HFFc6 (cell line): ENCODE measurements around the gene MFSD2A. TPM values are rescaled to one million over a fixed set of nuclear protein-coding genes. Genes with fewer than 3 reads are reported as not detected.
A peak's percentile ranks its signal among the peaks of the same experiment; 100 is the strongest.
"Not testable (repeated sequence)": the region's sequence is repeated elsewhere in the genome, so short reads cannot be mapped to it uniquely, and the experiment has no call there.

Experiments used
- DNase-seq: peaks from one replicate; pipeline ENCODE4 v3.0.0-alpha.2; 2018
- H3K27ac Mint-ChIP-seq: 2 replicates; pipeline ENCODE4 v1.8.0; 2020; ENCODE audit warnings: mild to moderate bottlenecking, mixed read lengths
- H3K27me3 Mint-ChIP-seq: 2 replicates; pipeline ENCODE4 v1.8.0; 2021; ENCODE audit warnings: mild to moderate bottlenecking, moderate library complexity, mixed read lengths; ENCODE audit not compliant: insufficient read depth
- H3K36me3 Mint-ChIP-seq: 2 replicates; pipeline ENCODE4 v1.8.0; 2021; ENCODE audit warnings: low read depth, mixed read lengths
- H3K4me1 Mint-ChIP-seq: 2 replicates; pipeline ENCODE4 v1.8.0; 2020; ENCODE audit warnings: low read depth, mixed read lengths
- H3K4me3 Mint-ChIP-seq: 2 replicates; pipeline ENCODE4 v1.8.0; 2020; ENCODE audit warnings: mild to moderate bottlenecking, moderate library complexity, mixed read lengths
- H3K9me3 Mint-ChIP-seq: 2 replicates; pipeline ENCODE4 v1.8.0; 2020; ENCODE audit warnings: mild to moderate bottlenecking, mixed read lengths
- CTCF ChIP-seq: fragments of 200-600 bp; sonication (generic); IDR thresholded peaks from 2 replicates; pipeline ENCODE4 v1.5.0; 2021; ENCODE audit warnings: antibody characterized with exemption, mild to moderate bottlenecking
- total RNA-seq, 6 experiments: library from RNA; stranded (reverse); fragmentation: NEBNext Ultra II Directional; extraction: Animal tissue kit (Norgen Biotek cat#: 25700); gene quantifications; 2 replicates in 1 of 6; 3 replicates in 5 of 6; pipeline ENCODE4 v1.2.3, GENCODE V29; 2021

MFSD2A gene
- total RNA-seq, 6 experiments from 2014 or later: 3.2 to 4.8 (median 3.5) TPM

- no peak for TF ChIP-seq CTCF
- no peak overlapping the region for H3K27ac Mint-ChIP-seq
- H3K4me1 Mint-ChIP-seq: peaks cover 6% of the 10 kb centered on the region
- no peaks in the 10 kb centered on the region for H3K9me3 Mint-ChIP-seq
- no peak for DNase-seq
- no peak overlapping the region for H3K4me3 Mint-ChIP-seq
- H3K27me3 Mint-ChIP-seq: peaks cover 2% of the 10 kb centered on the region
- H3K36me3 Mint-ChIP-seq: no peaks in the 10 kb centered on the region
Measured at GRCh38 chr1:40001456-40001855, 46.5 kb downstream of the MFSD2A start.

GRCh38 chr1:40003156-40004093, 48.5 kb downstream of the MFSD2A start:
- Mint-ChIP-seq H3K36me3 (no peaks in the 10 kb centered on the region), H3K4me3 (no peak overlapping the region), H3K9me3 (no peaks in the 10 kb centered on the region), H3K4me1 (peaks cover 6% of the 10 kb centered on the region), H3K27ac (no peak overlapping the region), H3K27me3 (peaks cover 2% of the 10 kb centered on the region)
- DNase-seq: no peak
- TF ChIP-seq CTCF: no peak

DNA sequence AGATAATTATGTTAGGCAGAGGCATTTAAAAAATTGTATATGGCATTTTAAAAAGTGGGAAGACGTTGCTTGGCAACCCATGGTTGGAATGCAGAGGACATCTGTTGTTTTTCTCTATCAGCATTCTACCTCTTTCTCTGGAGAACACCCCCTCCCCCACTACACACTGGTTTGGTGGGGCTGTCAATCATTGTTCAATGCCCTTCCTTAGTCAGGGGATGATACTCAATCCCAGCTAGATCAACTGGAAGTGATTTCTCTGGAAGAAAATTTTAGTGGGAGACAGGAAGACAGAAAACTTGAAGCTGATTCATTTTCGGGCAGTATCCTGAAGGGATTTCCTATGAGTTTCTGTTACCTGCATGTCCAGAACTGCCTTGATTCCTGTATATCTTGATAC, 49.9 kb downstream of the MFSD2A start:
- H3K27me3 Mint-ChIP-seq: peaks cover 2% of the 10 kb centered on the region
- no peak for TF ChIP-seq CTCF
- H3K9me3 Mint-ChIP-seq: no peaks in the 10 kb centered on the region
- no peak overlapping the region for H3K27ac Mint-ChIP-seq
- no peak for DNase-seq
- no peak overlapping the region for H3K4me3 Mint-ChIP-seq
- H3K36me3 Mint-ChIP-seq: no peaks in the 10 kb centered on the region
- H3K4me1 Mint-ChIP-seq: peaks cover 6% of the 10 kb centered on the region

- not testable (repeated sequence) for H3K36me3 Mint-ChIP-seq, H3K4me1 Mint-ChIP-seq, H3K9me3 Mint-ChIP-seq, H3K4me3 Mint-ChIP-seq, DNase-seq, H3K27ac Mint-ChIP-seq, H3K27me3 Mint-ChIP-seq
Measured at GRCh38 chr1:40007481-40008034, 52.6 kb downstream of the MFSD2A start.

DNA sequence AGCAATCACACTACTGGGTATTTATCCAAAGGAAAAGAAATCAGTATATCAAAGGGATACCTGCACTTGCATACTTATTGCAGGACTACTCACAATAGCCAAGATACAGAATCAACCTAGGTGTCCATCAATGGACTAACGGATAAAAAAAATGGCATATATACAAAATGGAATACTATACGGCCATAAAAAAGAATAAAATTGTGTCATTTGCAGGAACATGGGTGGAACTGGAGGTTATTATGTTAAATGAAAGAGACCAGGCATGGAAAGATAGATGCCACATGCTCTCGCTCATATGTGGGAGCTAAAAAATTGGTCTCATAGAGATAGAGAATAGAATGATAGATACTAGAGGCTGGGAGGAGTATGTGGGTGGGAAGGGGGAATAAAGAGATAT, 56.3 kb downstream of the MFSD2A start:
- Mint-ChIP-seq H3K4me3 (no peak overlapping the region), H3K27me3 (peaks cover 4% of the 10 kb centered on the region), H3K9me3 (no peaks in the 10 kb centered on the region), H3K4me1 (peaks cover 34% of the 10 kb centered on the region), H3K36me3 (no peaks in the 10 kb centered on the region), H3K27ac (no peak overlapping the region)
- no peak for DNase-seq
- TF ChIP-seq CTCF: no peak

DNA sequence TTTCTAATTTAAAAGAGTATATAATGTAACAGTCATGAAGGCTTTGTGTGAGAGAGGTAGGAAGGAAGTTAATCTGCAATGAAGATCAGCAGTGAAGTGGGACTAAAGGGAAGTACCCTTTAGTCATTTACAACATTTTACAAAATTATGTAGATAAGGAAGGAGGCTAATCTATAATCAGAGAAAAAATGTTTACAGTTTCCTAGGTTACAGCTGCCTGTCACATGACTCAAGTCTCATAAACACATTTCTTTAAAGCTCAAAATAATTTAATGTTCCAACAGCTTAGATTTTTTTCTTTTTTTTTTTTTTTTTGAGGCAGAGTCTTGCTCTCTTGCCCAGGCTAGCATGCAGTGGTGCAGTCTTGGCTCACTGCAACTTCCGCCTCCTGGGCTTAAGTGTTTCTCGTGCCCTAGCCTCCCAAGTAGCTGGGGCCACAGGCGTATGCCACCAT, 59.3 kb downstream of the MFSD2A start:
- peak; percentile 43 for DNase-seq
- Mint-ChIP-seq H3K27ac (peak overlapping the region; percentile 93), H3K27me3 (peaks cover 4% of the 10 kb centered on the region)

More for the DNA sequence above, 59.3 kb downstream of the MFSD2A start:
- Mint-ChIP-seq H3K4me3 (peak overlapping the region; percentile 70), H3K9me3 (no peaks in the 10 kb centered on the region), H3K36me3 (no peaks in the 10 kb centered on the region), H3K4me1 (peaks cover 46% of the 10 kb centered on the region)
- no peak for TF ChIP-seq CTCF
